Stimulated activated CD4-positive, alpha-beta T cell treated with anti-CD3 and anti-CD28 coated beads, Interleukin-1b, Interleukin-23, amount 100 ng/mL, for 1 hour (primary cell): ENCODE measurements around the gene MAGEB4.

Experiments used
- DNase-seq, 2 donors: peaks; one replicate each; pipeline ENCODE4 v3.0.0-alpha.2; 2020; ENCODE audit warnings: low read depth in 2 of 2

MAGEB4 gene

GRCh38 chrX:30283456-30284200 is 41.8 kb downstream of the MAGEB4 start:
- no peak for DNase-seq
